Activated naive CD4-positive, alpha-beta T cell treated with anti-CD3 and anti-CD28 coated beads, Interleukin-2, amount 50 U/mL, for 72 hours (primary cell): ENCODE results near the gene ZBED6. TPM values are rescaled to one million over a fixed set of nuclear protein-coding genes. Genes with fewer than 3 reads are reported as not detected.
"Not testable (repeated sequence)": the region's sequence is repeated elsewhere in the genome, so short reads cannot be mapped to it uniquely, and the experiment has no call there.

Source experiments
- ATAC-seq, 2 donors: fragments of 150-1000 bp; cut with Tn5 transposase; 2 replicates each; pipeline ENCODE4 v1.10.0; 2021; ENCODE audit warnings: mild to moderate bottlenecking in 2 of 2, moderate library complexity in 2 of 2
- DNase-seq, 2 donors: peaks; one replicate each; pipeline ENCODE4 v3.0.0; 2021 to 2022; ENCODE audit warnings: low spot score in 2 of 2
- H3K27ac Mint-ChIP-seq, 2 donors: one replicate each; pipeline ENCODE4 v1.8.0; 2022; ENCODE audit warnings: mild to moderate bottlenecking in 2 of 2, mixed read lengths in 2 of 2
- H3K36me3 Mint-ChIP-seq, 2 donors: one replicate each; pipeline ENCODE4 v1.8.0; 2022; ENCODE audit warnings: mixed read lengths in 2 of 2
- H3K9me3 Mint-ChIP-seq, 2 donors: one replicate each; pipeline ENCODE4 v1.8.0; 2022; ENCODE audit warnings: mixed read lengths in 2 of 2
- total RNA-seq, 2 donors: library from RNA; stranded (reverse); gene quantifications; one replicate each; pipeline ENCODE4 v1.2.3, GENCODE V29; 2022

The ZBED6 gene
- total RNA-seq, 2 donors from 2014 or later, result 28.4 to 47.7 TPM

DNA sequence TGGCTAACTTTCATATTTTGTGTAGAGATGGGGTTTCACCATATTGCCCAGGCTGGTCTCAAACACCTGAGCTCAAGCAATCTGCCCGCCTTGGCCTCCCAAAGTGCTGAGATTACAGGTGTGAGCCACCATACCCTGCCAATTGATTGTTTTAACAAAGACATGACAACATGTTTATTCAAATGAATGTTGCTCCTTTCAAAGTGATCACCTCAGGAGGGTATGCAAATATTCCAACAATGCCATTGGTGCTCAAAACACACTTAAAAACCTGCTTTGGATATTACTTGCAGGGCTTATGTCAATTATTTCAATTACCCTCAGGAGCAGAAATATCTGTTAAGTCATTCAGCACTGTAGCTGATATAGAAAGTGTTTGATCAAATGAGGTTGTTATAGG, 22.6 kb upstream of the ZBED6 start:
- no peak for ATAC-seq
- no peaks in the 10 kb centered on the region for H3K9me3 Mint-ChIP-seq
- DNase-seq, result no peak
- H3K27ac Mint-ChIP-seq, result peak overlapping the region; percentile 17 to 48
- peaks cover 24 to 50% of the 10 kb centered on the region in 2 donors for H3K36me3 Mint-ChIP-seq

DNA sequence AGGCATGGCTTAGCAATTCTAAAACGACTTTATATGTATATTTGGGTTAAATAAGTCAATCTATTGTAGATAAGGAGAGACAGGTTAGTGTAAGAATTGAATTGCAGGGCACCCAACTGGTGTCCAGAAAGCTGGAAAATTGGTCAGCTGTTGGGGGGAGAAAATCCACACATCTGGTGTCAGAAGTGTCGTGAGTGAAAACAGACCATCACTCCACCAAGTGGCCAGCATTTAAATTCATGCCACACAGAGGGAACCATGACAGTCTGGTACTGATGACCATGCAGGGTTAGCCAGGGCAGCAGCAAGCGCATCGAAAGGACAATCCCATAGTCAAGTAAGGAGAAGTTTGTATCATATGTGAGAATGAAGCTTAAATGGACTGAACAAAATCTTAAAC, 18.8 kb upstream of the ZBED6 start:
- no peak for DNase-seq
- Mint-ChIP-seq H3K9me3 (no peaks in the 10 kb centered on the region), H3K27ac (peak overlapping the region; percentile 24 to 45), H3K36me3 (peaks cover 14 to 30% of the 10 kb centered on the region in 2 donors)
- no peak for ATAC-seq

- no peaks in the 10 kb centered on the region for H3K9me3 Mint-ChIP-seq
- ATAC-seq (no peak), DNase-seq (no peak)
- peak overlapping the region in 1 of 2 donors; percentile 11 for H3K27ac Mint-ChIP-seq
- peaks cover 10 to 21% of the 10 kb centered on the region in 2 donors for H3K36me3 Mint-ChIP-seq
These were observed 17.8 kb upstream of the ZBED6 start for GRCh38 chr1:203777596-203777995.

DNA sequence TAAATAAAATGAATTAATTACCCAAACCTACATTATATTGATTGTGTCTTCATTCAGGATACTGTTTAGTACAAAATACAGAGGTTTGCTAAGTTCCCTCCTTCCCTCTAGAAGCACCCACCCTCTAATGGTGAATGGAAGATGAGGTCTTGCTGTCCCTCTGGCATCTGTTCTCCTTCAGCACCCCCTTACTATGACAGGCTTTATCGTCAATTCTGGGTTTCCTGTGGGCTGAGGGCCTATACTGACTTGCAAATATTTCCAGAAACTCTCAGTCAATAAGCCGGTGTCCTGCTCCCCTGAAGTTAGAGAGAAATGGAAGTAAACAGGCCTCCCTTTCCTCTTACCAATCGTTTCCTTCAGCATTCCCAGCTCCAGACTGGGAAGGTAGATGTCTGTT, 17.3 kb upstream of the ZBED6 start:
- peaks cover 10 to 21% of the 10 kb centered on the region in 2 donors for H3K36me3 Mint-ChIP-seq
- no peaks in the 10 kb centered on the region for H3K9me3 Mint-ChIP-seq
- DNase-seq (no peak), ATAC-seq (no peak)
- H3K27ac Mint-ChIP-seq, result no peak overlapping the region

DNA sequence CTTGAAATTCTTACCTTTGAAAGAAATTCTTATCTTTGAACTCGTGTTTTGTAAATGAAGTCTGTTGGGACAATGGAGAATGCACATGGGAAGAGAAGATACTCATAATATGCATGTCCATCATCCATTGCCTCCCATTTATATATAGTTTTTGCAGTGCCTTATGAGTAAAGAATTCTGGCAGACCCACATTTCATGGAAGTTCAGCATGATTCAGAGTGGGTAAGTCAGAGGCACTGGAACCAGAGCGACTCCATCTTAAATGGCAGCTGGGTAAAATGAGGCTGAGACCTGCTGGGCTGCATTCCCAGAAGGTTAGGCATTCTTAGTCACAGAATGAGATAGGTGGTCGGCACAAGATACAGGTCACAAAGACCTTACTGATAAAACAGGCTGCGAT, 16.6 kb upstream of the ZBED6 start:
- no peak for ATAC-seq
- no peak for DNase-seq
- Mint-ChIP-seq H3K27ac (no peak overlapping the region), H3K36me3 (peaks cover 8 to 19% of the 10 kb centered on the region in 2 donors), H3K9me3 (no peaks in the 10 kb centered on the region)

- Mint-ChIP-seq H3K9me3 (peaks cover 5 to 8% of the 10 kb centered on the region in 2 donors), H3K36me3 (peaks cover 1 to 6% of the 10 kb centered on the region in 2 donors)
These were observed 13.5 kb upstream of the ZBED6 start for GRCh38 chr1:203781962-203782361.

DNA sequence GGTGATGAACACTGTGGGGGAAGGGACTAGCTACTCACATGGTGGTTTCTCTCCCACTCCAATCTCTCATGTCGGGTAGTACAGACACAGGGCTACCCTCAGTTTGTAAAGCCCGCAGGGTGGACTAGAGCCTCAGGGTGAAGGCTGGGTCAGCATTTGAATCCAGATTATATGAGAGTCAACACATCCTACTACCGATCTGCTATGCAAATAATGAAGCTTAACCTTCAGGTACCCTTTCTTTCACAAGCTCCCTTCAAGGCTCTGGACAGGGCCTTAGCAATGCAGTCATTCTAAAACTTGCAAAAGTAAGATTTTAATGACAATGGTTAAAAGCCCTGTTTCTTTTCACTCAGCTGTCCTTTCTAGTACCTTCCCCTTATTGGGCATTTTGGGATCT, 5.5 kb upstream of the ZBED6 start:
- no peak overlapping the region for H3K27ac Mint-ChIP-seq
- no peak for DNase-seq
- peaks cover 0 to 7% of the 10 kb centered on the region in 2 donors for H3K36me3 Mint-ChIP-seq
- H3K9me3 Mint-ChIP-seq, result peaks cover 5 to 8% of the 10 kb centered on the region in 2 donors
- ATAC-seq, result no peak

More at GRCh38 chr1:203781962-203782361, 13.5 kb upstream of the ZBED6 start:
- ATAC-seq (no peak), DNase-seq (no peak)
- no peak overlapping the region for H3K27ac Mint-ChIP-seq

- ATAC-seq (no peak), DNase-seq (no peak)
- H3K27ac Mint-ChIP-seq, result no peak overlapping the region
- no peaks in the 10 kb centered on the region for H3K9me3 Mint-ChIP-seq
- H3K36me3 Mint-ChIP-seq, result peaks cover 6 to 13% of the 10 kb centered on the region in 2 donors
These were observed 3.9 kb upstream of the ZBED6 start for GRCh38 chr1:203791498-203791897.

DNA sequence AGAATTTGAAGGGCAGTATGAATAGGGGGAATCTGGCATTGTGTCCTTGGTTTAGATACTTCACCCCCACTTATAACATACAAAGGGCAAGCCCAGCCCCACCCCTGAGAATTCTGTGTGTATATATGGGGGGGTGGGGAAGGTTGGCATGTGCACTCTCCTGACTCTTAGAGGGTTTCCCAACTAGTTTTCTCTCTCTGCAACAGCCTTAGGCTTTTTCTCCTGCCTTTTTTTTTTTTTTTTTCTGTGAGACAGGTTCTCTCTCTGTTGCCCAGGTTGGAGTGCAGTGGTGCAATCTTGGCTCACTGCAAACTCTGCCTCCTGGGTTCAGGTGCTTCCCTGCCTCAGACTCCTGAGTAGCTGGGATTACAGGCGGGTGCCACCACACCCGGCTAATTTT, 2.9 kb upstream of the ZBED6 start:
- Mint-ChIP-seq H3K27ac (no peak overlapping the region), H3K9me3 (peaks cover 3 to 4% of the 10 kb centered on the region in 2 donors), H3K36me3 (peaks cover 16 to 23% of the 10 kb centered on the region in 2 donors)
- no peak for DNase-seq
- no peak for ATAC-seq

GRCh38 chr1:203793561-203793960, 1.9 kb upstream of the ZBED6 start:
- H3K27ac Mint-ChIP-seq, H3K9me3 Mint-ChIP-seq, DNase-seq, ATAC-seq: not testable (repeated sequence)
- H3K36me3 Mint-ChIP-seq, result peaks cover 27 to 34% of the 10 kb centered on the region in 2 donors

DNA sequence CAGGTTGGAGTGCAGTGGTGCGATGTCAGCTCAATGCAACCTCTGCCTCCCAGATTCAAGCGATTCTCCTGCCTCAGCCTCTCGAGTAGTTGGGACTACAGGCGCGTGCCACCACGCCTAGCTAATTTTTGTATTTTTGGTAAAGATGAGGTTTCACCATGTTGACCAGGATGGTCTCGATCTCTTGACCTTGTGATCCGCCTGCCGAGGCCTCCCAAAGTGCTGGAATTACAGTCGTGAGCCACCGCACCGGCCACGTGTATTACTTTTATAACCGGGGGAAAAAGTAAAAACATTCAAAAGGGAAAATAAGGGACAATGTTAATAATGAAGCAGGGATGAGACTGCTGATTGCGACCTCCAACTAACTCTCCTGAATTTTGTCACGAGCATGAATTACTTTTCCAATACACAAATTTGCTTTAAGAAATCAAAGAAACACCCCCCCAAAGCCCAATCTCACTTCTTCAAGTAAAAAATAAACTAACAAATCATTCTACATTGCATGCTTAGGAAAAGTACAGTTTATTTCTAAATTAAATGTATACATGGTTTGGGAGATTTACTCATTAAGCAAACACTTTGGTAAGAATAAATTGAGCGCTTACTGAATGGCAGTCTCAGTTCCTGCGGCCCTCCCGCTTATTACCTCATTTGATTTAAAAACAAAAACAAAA, 521 bp upstream of the ZBED6 start:
- H3K36me3 Mint-ChIP-seq, result peaks cover 35 to 36% of the 10 kb centered on the region in 2 donors

DNA sequence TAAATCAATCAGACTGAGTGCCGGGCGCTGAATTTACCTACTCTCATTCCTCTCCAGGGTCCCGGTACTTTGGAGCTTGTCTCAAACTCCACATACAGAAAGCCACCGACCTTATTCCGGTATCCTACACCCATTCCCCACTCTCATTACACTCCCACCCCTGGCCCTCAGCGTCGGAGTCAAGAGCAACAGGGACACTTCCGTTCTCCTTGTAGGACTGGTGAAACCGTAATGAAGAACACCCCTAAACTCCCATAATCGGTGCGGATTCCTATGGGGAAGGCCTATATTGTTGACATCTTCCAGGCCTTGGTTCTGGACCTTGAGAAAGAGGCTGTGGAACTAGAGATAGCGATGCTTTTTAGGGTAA, 798 bp downstream of the ZBED6 start:
- DNase-seq (peak; percentile 41 to 57), ATAC-seq (peak in 1 of 2 donors; percentile 27)
- H3K9me3 Mint-ChIP-seq, result peaks cover 4 to 9% of the 10 kb centered on the region in 2 donors
- H3K27ac Mint-ChIP-seq, result peak overlapping the region; percentile 92 to 97
- H3K36me3 Mint-ChIP-seq, result peaks cover 35 to 41% of the 10 kb centered on the region in 2 donors

More for the DNA sequence above, 521 bp upstream of the ZBED6 start:
- no peak for ATAC-seq
- no peak for DNase-seq
- Mint-ChIP-seq H3K9me3 (peaks cover 4 to 9% of the 10 kb centered on the region in 2 donors), H3K27ac (peak overlapping the region; percentile 92 to 97)

DNA sequence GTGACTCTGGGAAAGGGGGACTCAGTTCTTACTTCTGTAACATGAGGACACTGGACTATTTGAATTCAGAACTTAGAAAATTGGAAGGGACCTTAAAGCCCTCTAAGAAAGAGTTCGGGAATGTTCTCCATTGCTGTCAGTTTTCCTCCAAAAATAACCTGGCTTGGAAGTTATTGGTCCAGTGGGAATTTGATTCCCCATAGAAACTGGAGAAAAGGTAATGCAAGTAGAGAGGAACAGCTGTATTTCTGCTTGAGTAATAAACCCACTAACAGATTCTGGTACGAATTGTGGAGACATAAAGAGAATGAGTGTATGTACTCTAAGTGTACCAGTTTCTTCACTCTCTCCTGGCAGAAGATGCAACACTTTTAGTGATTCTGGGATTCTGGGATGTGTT, 1.8 kb downstream of the ZBED6 start:
- Mint-ChIP-seq H3K36me3 (peaks cover 35 to 41% of the 10 kb centered on the region in 2 donors), H3K27ac (peak overlapping the region; percentile 39 to 92)
- no peak for ATAC-seq

DNA sequence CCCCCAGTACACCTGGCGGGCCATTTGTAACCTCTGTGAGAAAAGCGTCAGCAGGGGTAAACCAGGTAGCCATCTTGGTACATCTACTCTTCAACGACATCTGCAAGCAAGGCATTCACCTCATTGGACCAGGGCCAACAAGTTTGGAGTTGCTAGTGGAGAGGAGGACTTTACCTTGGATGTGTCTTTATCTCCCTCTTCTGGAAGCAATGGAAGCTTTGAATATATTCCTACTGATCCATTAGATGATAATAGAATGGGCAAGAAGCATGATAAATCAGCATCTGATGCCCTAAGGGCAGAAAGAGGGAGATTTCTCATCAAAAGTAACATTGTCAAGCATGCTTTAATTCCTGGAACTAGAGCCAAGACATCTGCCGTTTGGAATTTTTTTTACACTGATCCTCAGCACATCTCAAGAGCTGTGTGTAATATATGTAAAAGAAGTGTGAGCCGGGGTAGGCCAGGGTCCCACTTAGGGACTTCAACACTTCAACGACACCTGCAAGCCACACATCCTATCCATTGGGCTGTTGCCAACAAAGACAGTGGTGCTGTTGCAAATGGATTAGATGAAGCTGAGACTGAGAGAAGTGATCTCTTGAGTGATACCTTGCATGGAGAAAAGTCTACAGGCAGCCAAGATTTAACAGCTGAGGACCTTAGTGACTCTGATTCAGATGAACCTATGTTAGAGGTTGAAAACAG, 2.7 kb downstream of the ZBED6 start:
- no peak overlapping the region for H3K27ac Mint-ChIP-seq
- H3K36me3 Mint-ChIP-seq, result peaks cover 35 to 47% of the 10 kb centered on the region in 2 donors

More for the DNA sequence above, 1.8 kb downstream of the ZBED6 start:
- peaks cover 4 to 9% of the 10 kb centered on the region in 2 donors for H3K9me3 Mint-ChIP-seq
- no peak for DNase-seq

DNA sequence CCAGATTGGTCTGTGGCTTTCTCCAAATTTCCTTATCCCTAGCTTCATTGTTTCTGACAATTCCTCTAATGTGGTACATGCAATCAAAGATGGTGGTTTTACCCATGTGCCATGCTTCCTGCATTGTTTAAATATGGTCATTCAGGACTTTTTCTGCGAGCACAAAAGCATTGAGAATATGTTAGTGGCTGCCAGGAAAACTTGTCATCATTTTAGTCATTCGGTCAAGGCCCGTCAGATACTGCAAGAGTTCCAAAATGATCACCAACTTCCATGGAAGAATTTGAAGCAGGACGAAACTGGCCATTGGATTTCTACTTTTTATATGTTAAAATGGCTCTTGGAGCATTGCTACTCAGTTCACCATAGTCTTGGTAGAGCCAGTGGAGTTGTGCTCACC, 3.7 kb downstream of the ZBED6 start:
- Mint-ChIP-seq H3K36me3 (peaks cover 35 to 55% of the 10 kb centered on the region in 2 donors), H3K9me3 (peaks cover 4 to 9% of the 10 kb centered on the region in 2 donors), H3K27ac (no peak overlapping the region)
- no peak for DNase-seq
- ATAC-seq, result no peak

More for the DNA sequence above, 2.7 kb downstream of the ZBED6 start:
- DNase-seq (no peak), ATAC-seq (no peak)
- H3K9me3 Mint-ChIP-seq, result peaks cover 4 to 9% of the 10 kb centered on the region in 2 donors

DNA sequence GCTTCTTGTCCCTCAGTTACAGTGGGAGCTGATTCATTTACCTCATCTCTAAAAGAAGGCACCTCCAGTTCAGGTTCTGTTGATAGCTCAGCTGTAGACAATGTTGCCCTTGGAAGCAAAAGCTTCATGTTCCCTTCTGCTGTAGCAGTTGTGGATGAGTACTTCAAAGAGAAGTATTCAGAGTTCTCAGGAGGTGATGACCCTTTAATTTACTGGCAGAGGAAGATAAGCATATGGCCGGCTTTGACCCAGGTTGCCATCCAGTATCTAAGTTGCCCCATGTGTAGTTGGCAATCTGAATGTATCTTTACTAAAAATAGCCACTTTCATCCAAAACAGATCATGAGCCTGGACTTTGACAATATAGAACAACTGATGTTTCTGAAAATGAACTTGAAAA, 4.5 kb downstream of the ZBED6 start:
- ATAC-seq, result no peak
- H3K27ac Mint-ChIP-seq, result peak overlapping the region; percentile 38 to 74
- peaks cover 34 to 61% of the 10 kb centered on the region in 2 donors for H3K36me3 Mint-ChIP-seq

DNA sequence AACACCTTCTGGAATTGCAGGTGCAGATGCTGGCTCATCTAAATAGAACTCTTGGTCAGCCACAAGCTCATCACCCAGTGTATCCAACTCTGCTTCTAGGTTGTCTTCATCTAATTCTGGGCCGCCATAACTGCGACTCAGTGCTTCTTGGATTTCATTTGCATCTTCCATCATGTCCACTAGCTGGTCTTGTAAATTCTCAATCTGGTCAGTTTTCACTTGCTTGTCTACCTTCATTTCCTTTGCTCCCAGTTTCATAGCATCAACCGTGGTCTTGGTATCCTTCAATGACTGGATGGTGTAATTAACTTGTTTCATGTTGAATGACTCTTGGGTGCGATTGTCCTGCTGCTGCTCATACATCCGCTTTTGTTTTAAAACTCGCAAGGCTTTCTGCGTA, 10.3 kb downstream of the ZBED6 start:
- peak overlapping the region in 1 of 2 donors; percentile 81 for H3K27ac Mint-ChIP-seq
- ATAC-seq (no peak), DNase-seq (no peak)
- no peaks in the 10 kb centered on the region for H3K9me3 Mint-ChIP-seq
- peaks cover 0 to 20% of the 10 kb centered on the region in 2 donors for H3K36me3 Mint-ChIP-seq

More for the DNA sequence above, 4.5 kb downstream of the ZBED6 start:
- H3K9me3 Mint-ChIP-seq, result peaks cover 4 to 9% of the 10 kb centered on the region in 2 donors
- DNase-seq, result no peak
